Spleen (tissue), 13 donors: Measurements from ENCODE around the gene ZWINT. TPM values are rescaled to one million over a fixed set of nuclear protein-coding genes. Genes with fewer than 3 reads are reported as not detected.
A peak's percentile ranks its signal among the peaks of the same experiment; 100 is the strongest.

ENCODE experiments used
- DNase-seq: peaks from one replicate; pipeline ENCODE4 v3.0.0-alpha.2; 2020
- H3K27ac ChIP-seq, 8 donors: fragments of 200-600 bp; sonication (generic) in 7 of 8; 1 replicate in 4 of 8; 2 replicates in 4 of 8; pipeline versions ENCODE4 v1.5.0 to v1.8.0; 2016 to 2021; ENCODE audit warnings: inconsistent platforms in 4 of 8, mild to moderate bottlenecking in 4 of 8, moderate library complexity in 1 of 8
- H3K27me3 ChIP-seq, 7 donors: fragments of 200-600 bp; sonication (generic) in 6 of 7; replicated peaks in 1 of 7; 1 replicate in 4 of 7; 2 replicates in 3 of 7; pipeline versions ENCODE4 v1.5.0 to v1.8.0; 2016 to 2021; ENCODE audit warnings: inconsistent platforms in 3 of 7, mild to moderate bottlenecking in 1 of 7
- H3K36me3 ChIP-seq, 6 donors: fragments of 200-600 bp; sonication (generic) in 5 of 6; 1 replicate in 4 of 6; 2 replicates in 2 of 6; pipeline versions ENCODE4 v1.5.0 to v1.8.0; 2016 to 2021; ENCODE audit warnings: inconsistent platforms in 2 of 6
- H3K4me1 ChIP-seq, 6 donors: fragments of 200-600 bp; sonication (generic) in 5 of 6; 1 replicate in 3 of 6; 2 replicates in 3 of 6; pipeline versions ENCODE4 v1.5.0 to v1.8.0; 2016 to 2021; ENCODE audit warnings: inconsistent platforms in 3 of 6
- H3K4me3 ChIP-seq, 8 donors: fragments of 200-600 bp; sonication (generic) in 7 of 8; 1 replicate in 4 of 8; 2 replicates in 4 of 8; pipeline versions ENCODE4 v1.5.0 to v1.8.0; 2016 to 2021; ENCODE audit warnings: inconsistent platforms in 4 of 8, mild to moderate bottlenecking in 4 of 8, moderate library complexity in 2 of 8
- H3K9me3 ChIP-seq, 8 donors: fragments of 200-600 bp; sonication (generic) in 7 of 8; 1 replicate in 4 of 8; 2 replicates in 4 of 8; pipeline versions ENCODE4 v1.5.0 to v1.8.0; 2016 to 2021; ENCODE audit warnings: inconsistent platforms in 4 of 8
- CTCF ChIP-seq, 11 experiments: fragments of 200-600 bp in 7 of 11; fragments of 450-650 bp in 4 of 11; sonication (generic) in 4 of 11; IDR thresholded peaks in 8 of 11; conservative IDR thresholded peaks in 3 of 11; 1 replicate in 7 of 11; 2 replicates in 4 of 11; pipeline versions ENCODE4 v1.4.0 to v1.8.0; 2016 to 2021; ENCODE audit warnings: antibody characterized with exemption in 11 of 11, inconsistent platforms in 4 of 11, mild to moderate bottlenecking in 1 of 11
- POLR2A ChIP-seq, 3 donors: fragments of 450-650 bp; IDR thresholded peaks; one replicate each; pipeline ENCODE4 v1.5.1; 2017; ENCODE audit warnings: antibody characterized with exemption in 3 of 3, mild to moderate bottlenecking in 1 of 3
- POLR2AphosphoS5 ChIP-seq, 3 donors: sonication (generic); formaldehyde crosslinking; IDR thresholded peaks; one replicate each; pipeline ENCODE4 v1.5.1; 2017; ENCODE audit warnings: antibody characterized with exemption in 3 of 3
- WGBS, 5 donors: extraction: QIAGEN DNeasy Blood & Tissue Kit in 3 of 5; methylation state at CpG; one replicate each; pipeline versions ENCODE4 v1.1.5 to v1.1.7; 2013 to 2018; 5-methylcytosine and 5-hydroxymethylcytosine counted together
- intact Hi-C: fragments of 100-400 bp; cut with DNase I; formaldehyde crosslinking; loops from one replicate; pipeline ENCODE4 v1.15.0; 2023; ENCODE audit warnings: low total_unique reads
- long read RNA-seq, 2 donors: transcript quantifications; one replicate each; lab custom pipeline, GENCODE V29; 2026
- polyA plus RNA-seq, 3 donors: library from polyadenylated mRNA; stranded (reverse); fragments of 200-250 nt; gene quantifications; one replicate each; pipeline ENCODE4 v1.2.1, GENCODE V29; 2013
- total RNA-seq, 7 donors: library from RNA; depleted of rRNA in 3 of 7; stranded (reverse); fragments of >200 nt in 3 of 7; fragmentation: NEBNext Ultra II Directional in 4 of 7; extraction: Animal tissue kit (Norgen Biotek cat#: 25700) in 4 of 7; gene quantifications; one replicate each; pipeline versions ENCODE4 v1.1.0 to v1.2.1, GENCODE V29; 2016 to 2021
- donor health status: healthy with polysubstance abuse.
- donor health status: DM: no; HTN: no; CAD: no; lungs with moderate emphysema.
- donor health status: DM: no; HTN: no; CAD: no.
- donor health status: Bipolar disorder and iron deficiency.
- donor health status: healthy.
- donor health status: DM: no; HTN: no; CAD: no.
- donor health status: DM: yes; HTN: yes; CAD: no.

Gene ZWINT
- total RNA-seq (10 to 100 TPM in 1 of 7 donors, 1 to 10 TPM in 6; 3.0 to 11.9 (median 6.5) TPM), polyA plus RNA-seq (10 to 100 TPM in 2 of 3 donors, 1 to 10 TPM in 1; 5.7 to 12.2 (median 12.1) TPM)
- long read RNA-seq, donor 1, transcript ZWINT-203 (9 exons, 1,872 nt) = major isoform, 10 of 20 reads
- long read RNA-seq, donor 1, partial matches to known transcripts = 6 of 20 reads
- long read RNA-seq, donor 1, other reads (novel, unspliced or antisense) = 0 of 20 reads
- long read RNA-seq, donor 2, transcript ZWINT-203 (9 exons, 1,872 nt) = major isoform, 11 of 30 reads
- long read RNA-seq, donor 2, partial matches to known transcripts = 14 of 30 reads
- long read RNA-seq, donor 2, other reads (novel, unspliced or antisense) = 0 of 30 reads

GRCh38 chr10:56360967-56361612, at the start of gene ZWINT:
ZWINT (minus strand) TSS chr10:56361259; CDS start chr10:56361236, 23 bp downstream.
- H3K9me3 ChIP-seq = no peaks in the 10 kb centered on the region
- intact Hi-C loops = no loop called here
- TF ChIP-seq POLR2AphosphoS5 (IDR thresholded peaks at IDR 0.05) = peak; percentile 71 to 84 (median 80)
- TF ChIP-seq POLR2A (IDR thresholded peaks at IDR 0.05) = no peak
- TF ChIP-seq CTCF (IDR thresholded peaks at IDR 0.05 in 8 of 11, conservative IDR thresholded peaks at IDR 0.05 in 3 of 11) = no peak
- peak; percentile 97 for DNase-seq
- H3K27ac ChIP-seq = peak within 1 kb of the TSS in 7 of 8 donors; percentile 24 to 71 (median 55)
- H3K4me1 ChIP-seq = peaks cover 0 to 22% (median 15%) of the 10 kb centered on the region in 6 donors
- H3K4me3 ChIP-seq = peak within 1 kb of the TSS; percentile 48 to 89 (median 64)
- H3K27me3 ChIP-seq = no peaks in the 10 kb centered on the region
- peaks cover 0 to 20% (median 0%) of the 10 kb centered on the region in 6 donors for H3K36me3 ChIP-seq
- WGBS, 5 donors = 0 to 1% (median 1%) methylated on average over 24 to 44 of the region's 44 CpGs

DNA sequence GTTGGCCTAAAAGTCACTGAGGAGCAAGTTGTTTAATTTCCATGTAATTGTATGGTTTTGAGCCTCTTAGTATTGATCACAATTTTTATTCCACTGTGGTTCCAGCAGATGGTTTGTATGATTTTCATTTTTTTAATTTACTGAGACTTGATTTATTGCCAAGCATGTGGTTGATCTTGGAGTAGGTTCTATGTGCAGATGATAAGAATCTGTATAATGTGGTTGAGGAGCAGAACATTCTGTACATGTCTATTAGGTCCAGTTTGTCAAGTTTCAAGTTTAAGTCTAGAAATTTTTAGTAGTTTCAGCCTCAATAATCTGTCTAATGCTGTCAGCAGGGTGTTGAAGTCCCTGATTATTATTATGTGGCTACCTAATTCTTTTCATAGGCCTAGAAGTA, 22.7 kb upstream of the ZWINT start:
- peaks cover 0 to 5% (median 0%) of the 10 kb centered on the region in 8 donors for H3K9me3 ChIP-seq
- intact Hi-C loops = loop anchor here (5.0 kb wide), 1 partner anchor 47 kb away; no protein-coding TSS in a partner anchor

DNA sequence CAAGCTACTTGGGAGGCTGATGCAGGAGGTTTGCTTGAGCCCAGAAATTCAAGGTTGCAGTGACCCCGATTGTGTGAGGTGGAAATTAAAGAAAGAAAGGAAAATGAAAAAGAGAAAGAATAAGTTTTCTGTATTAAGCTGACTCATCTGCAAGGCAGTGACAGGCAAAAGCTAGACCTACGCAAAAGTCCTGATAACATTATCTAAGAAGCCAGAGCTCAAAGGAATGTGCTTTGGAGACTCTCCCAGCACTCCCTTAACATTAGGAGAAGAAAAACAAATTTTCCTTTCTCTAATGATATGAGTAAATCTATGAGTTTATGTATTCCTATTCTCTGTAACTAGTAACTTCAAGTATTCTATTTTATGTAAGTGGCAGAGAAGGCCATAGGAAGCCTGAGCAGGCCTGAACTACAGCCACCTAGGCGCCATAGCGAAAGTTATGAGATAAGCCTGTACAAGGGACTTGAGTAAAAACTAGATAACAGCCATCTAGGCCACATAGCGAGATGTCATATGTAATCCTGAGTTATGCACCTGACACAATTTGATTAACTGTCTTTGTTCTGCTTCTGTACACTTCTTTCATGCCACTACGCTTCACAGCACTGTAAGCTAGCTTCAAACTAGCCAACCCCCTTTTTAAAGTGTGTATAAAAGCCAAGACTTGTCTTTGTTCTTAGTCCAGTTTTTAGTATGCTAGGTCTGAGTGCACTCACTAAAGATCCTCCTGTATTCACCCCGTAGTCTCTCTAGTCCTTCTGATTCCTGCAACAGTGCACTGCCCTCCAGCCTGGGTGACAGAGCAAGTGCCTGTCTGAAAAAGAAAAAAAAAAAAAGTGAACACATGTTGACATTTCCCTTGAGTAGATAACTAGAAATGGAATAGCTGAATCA, 9.4 kb upstream of the ZWINT start:
- peaks cover 5 to 54% (median 44%) of the 10 kb centered on the region in 8 donors for H3K9me3 ChIP-seq
- no peak overlapping the region for H3K27ac ChIP-seq
- no peaks in the 10 kb centered on the region for H3K36me3 ChIP-seq
- no peak for DNase-seq
- H3K27me3 ChIP-seq = no peaks in the 10 kb centered on the region
- 89 to 94% (median 92%) methylated on average over 7 of the region's 7 CpGs for WGBS, 5 donors
- no peaks in the 10 kb centered on the region for H3K4me1 ChIP-seq
- intact Hi-C loops = no loop called here
- no peak overlapping the region for H3K4me3 ChIP-seq
- TF ChIP-seq POLR2AphosphoS5 (IDR thresholded peaks at IDR 0.05) (no peak), POLR2A (IDR thresholded peaks at IDR 0.05) (no peak), CTCF (IDR thresholded peaks at IDR 0.05 in 8 of 11, conservative IDR thresholded peaks at IDR 0.05 in 3 of 11) (no peak)

More for the DNA sequence above, 22.7 kb upstream of the ZWINT start:
- Histone ChIP-seq H3K27ac (no peak overlapping the region), H3K4me1 (no peaks in the 10 kb centered on the region), H3K4me3 (no peak overlapping the region), H3K27me3 (no peaks in the 10 kb centered on the region), H3K36me3 (no peaks in the 10 kb centered on the region)
- TF ChIP-seq CTCF (IDR thresholded peaks at IDR 0.05 in 8 of 11, conservative IDR thresholded peaks at IDR 0.05 in 3 of 11) (no peak), POLR2A (IDR thresholded peaks at IDR 0.05) (no peak), POLR2AphosphoS5 (IDR thresholded peaks at IDR 0.05) (no peak)
- DNase-seq = no peak
